ENCODE measurements around the gene NIBAN1. TPM values are rescaled to one million over a fixed set of nuclear protein-coding genes. Genes with fewer than 3 reads are reported as not detected.

The NIBAN1 gene
- total and polyA plus RNA-seq, 7 donors = 9.0 to 112 (median 50.6) TPM

- intact Hi-C loops (cut with DNase I) = no loop called here
- WGBS, 3 donors = 94 to 97% (median 96%) methylated on average over 7 of the region's 7 CpGs
- no peak overlapping the region for H3K27ac ChIP-seq
Observed at GRCh38 chr1:184932319-184932718, 42.0 kb downstream of the NIBAN1 start.

DNA sequence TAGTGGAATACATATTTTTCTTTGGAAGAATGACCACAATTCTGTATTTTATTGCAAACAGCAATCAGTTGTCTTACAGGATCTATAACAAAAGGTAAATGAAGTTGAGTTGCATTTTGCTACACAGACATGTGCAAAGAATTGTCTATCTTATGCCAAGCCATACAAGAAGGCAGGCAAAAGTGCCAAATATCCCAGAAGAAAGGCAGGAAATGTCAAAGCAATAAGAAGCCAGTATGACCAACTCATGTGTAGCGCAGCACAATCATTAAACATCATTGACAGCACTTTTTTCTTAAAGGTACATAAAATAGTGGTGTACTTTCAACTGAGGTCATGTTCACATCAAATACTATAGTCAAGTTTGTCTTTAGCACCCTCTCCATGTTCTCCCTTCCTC, 42.7 kb downstream of the NIBAN1 start:
- no peak for DNase-seq
- TF ChIP-seq, protein P1, sequence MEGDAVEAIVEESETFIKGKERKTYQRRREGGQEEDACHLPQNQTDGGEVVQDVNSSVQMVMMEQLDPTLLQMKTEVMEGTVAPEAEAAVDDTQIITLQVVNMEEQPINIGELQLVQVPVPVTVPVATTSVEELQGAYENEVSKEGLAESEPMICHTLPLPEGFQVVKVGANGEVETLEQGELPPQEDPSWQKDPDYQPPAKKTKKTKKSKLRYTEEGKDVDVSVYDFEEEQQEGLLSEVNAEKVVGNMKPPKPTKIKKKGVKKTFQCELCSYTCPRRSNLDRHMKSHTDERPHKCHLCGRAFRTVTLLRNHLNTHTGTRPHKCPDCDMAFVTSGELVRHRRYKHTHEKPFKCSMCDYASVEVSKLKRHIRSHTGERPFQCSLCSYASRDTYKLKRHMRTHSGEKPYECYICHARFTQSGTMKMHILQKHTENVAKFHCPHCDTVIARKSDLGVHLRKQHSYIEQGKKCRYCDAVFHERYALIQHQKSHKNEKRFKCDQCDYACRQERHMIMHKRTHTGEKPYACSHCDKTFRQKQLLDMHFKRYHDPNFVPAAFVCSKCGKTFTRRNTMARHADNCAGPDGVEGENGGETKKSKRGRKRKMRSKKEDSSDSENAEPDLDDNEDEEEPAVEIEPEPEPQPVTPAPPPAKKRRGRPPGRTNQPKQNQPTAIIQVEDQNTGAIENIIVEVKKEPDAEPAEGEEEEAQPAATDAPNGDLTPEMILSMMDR (IDR thresholded peaks at IDR 0.05) = no peak
- 69 to 90% (median 79%) methylated on average over 1 of the region's 1 CpG for WGBS, 3 donors
- H3K36me3 ChIP-seq (ENCODE audit: insufficient read depth in 1 of 2, low read depth in 1 of 2) = no peaks in the 10 kb centered on the region
- H3K9me3 ChIP-seq = no peaks in the 10 kb centered on the region
- H3K4me1 ChIP-seq = peaks cover 24% of the 10 kb centered on the region
- no peak overlapping the region for H3K27ac ChIP-seq
- intact Hi-C loops (cut with DNase I) = no loop called here
- H3K27me3 ChIP-seq (ENCODE audit: insufficient read depth in 3 of 3, low read length in 2 of 3) = no peaks in the 10 kb centered on the region
- no peak for ATAC-seq
- no peak overlapping the region for H3K4me3 ChIP-seq

More at GRCh38 chr1:184932319-184932718, 42.0 kb downstream of the NIBAN1 start:
- H3K4me3 ChIP-seq = no peak overlapping the region
- H3K27me3 ChIP-seq (ENCODE audit: insufficient read depth in 3 of 3, low read length in 2 of 3) = no peaks in the 10 kb centered on the region
- H3K9me3 ChIP-seq = no peaks in the 10 kb centered on the region
- ATAC-seq (no peak), DNase-seq (no peak)
- TF ChIP-seq, protein P1 (IDR thresholded peaks at IDR 0.05) = no peak
- no peaks in the 10 kb centered on the region for H3K36me3 ChIP-seq (ENCODE audit: insufficient read depth in 1 of 2, low read depth in 1 of 2)
- H3K4me1 ChIP-seq = peaks cover 28% of the 10 kb centered on the region

GRCh38 chr1:184930645-184931044, 43.7 kb downstream of the NIBAN1 start:
- DNase-seq (no peak), ATAC-seq (no peak)
- peaks cover 17% of the 10 kb centered on the region for H3K4me1 ChIP-seq
- TF ChIP-seq, protein P1 (IDR thresholded peaks at IDR 0.05) = no peak
- intact Hi-C loops (cut with DNase I) = no loop called here
- no peaks in the 10 kb centered on the region for H3K36me3 ChIP-seq (ENCODE audit: insufficient read depth in 1 of 2, low read depth in 1 of 2)
- H3K4me3 ChIP-seq = no peak overlapping the region
- WGBS, 3 donors = 90 to 97% (median 95%) methylated on average over 3 of the region's 3 CpGs
- H3K27ac ChIP-seq = no peak overlapping the region
- H3K9me3 ChIP-seq = no peaks in the 10 kb centered on the region
- H3K27me3 ChIP-seq (ENCODE audit: insufficient read depth in 3 of 3, low read length in 2 of 3) = no peaks in the 10 kb centered on the region

- H3K4me3 ChIP-seq = no peak overlapping the region
- DNase-seq = no peak
- no peaks in the 10 kb centered on the region for H3K27me3 ChIP-seq (ENCODE audit: insufficient read depth in 3 of 3, low read length in 2 of 3)
- TF ChIP-seq, protein P1 (IDR thresholded peaks at IDR 0.05) = no peak
- ATAC-seq = peak in 1 of 4 donors; percentile 48
- H3K27ac ChIP-seq = no peak overlapping the region
- 30 to 60% (median 48%) methylated on average over 4 of the region's 4 CpGs for WGBS, 3 donors
- no peaks in the 10 kb centered on the region for H3K9me3 ChIP-seq
- no peaks in the 10 kb centered on the region for H3K36me3 ChIP-seq (ENCODE audit: insufficient read depth in 1 of 2, low read depth in 1 of 2)
- H3K4me1 ChIP-seq = peaks cover 17% of the 10 kb centered on the region
- intact Hi-C loops (cut with DNase I) = no loop called here
Observed at GRCh38 chr1:184930232-184930631, 44.1 kb downstream of the NIBAN1 start.

DNA sequence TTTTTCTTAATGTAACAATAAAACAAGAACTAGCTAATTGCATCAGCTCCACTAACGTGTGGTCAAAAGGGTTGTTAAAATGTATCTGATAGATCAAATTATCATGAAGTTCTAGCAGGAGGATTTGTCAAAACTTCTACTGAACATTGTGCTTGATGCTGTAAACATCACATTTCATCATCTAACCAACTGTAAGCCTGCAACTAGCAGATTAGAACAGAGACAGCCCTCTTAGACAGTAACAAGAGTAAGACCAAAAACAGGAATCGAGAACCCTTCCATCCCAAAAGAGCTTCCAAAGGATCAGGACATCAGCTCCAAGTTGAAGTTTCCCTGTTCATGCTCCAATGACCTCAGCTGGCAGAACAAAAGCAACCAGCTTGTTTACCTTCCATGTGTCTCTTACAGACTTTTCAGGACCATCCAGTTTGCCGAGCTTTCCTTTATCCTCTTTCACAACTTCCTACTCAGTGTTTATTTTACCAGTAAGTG, 44.6 kb downstream of the NIBAN1 start:
- H3K4me3 ChIP-seq = no peak overlapping the region
- no peaks in the 10 kb centered on the region for H3K27me3 ChIP-seq (ENCODE audit: insufficient read depth in 3 of 3, low read length in 2 of 3)
- H3K9me3 ChIP-seq = peaks cover under 1% of the 10 kb centered on the region
- TF ChIP-seq, protein P1 (IDR thresholded peaks at IDR 0.05) = no peak
- 60 to 77% (median 61%) methylated on average over 3 of the region's 3 CpGs for WGBS, 3 donors
- intact Hi-C loops (cut with DNase I) = no loop called here
- peak in 1 of 4 donors; percentile 43 for ATAC-seq
- DNase-seq = no peak
- H3K27ac ChIP-seq = no peak overlapping the region
- peaks cover 17% of the 10 kb centered on the region for H3K4me1 ChIP-seq
- H3K36me3 ChIP-seq (ENCODE audit: insufficient read depth in 1 of 2, low read depth in 1 of 2) = no peaks in the 10 kb centered on the region

Data from psoas muscle (tissue), 8 donors.